ENCODE results near the gene CBX3. TPM values are rescaled to one million over a fixed set of nuclear protein-coding genes. Genes with fewer than 3 reads are reported as not detected.
"Not testable (repeated sequence)": the region's sequence is repeated elsewhere in the genome, so short reads cannot be mapped to it uniquely, and the experiment has no call there.

CBX3 gene
- total and polyA plus RNA-seq, 2 donors, result 233 to 266 TPM

- no peak for DNase-seq (ENCODE audit: low read depth in 6 of 9, low spot score in 9 of 9)
- H3K27ac ChIP-seq (ENCODE audit: low read depth in 1 of 2, low read length in 1 of 2), result peak overlapping the region; percentile 49 to 82
- peaks cover 13 to 22% of the 10 kb centered on the region in 2 donors for H3K27me3 ChIP-seq (ENCODE audit: control insufficient read depth in 2 of 2, insufficient read depth in 1 of 2, low read length in 1 of 2)
- peaks cover 21 to 75% of the 10 kb centered on the region in 2 donors for H3K4me1 ChIP-seq (ENCODE audit: control insufficient read depth in 2 of 2, insufficient read depth in 2 of 2, low read length in 2 of 2)
- H3K36me3 ChIP-seq (ENCODE audit: control insufficient read depth in 2 of 2, insufficient read depth in 2 of 2, low read length in 1 of 2), result no peaks in the 10 kb centered on the region
- no peak overlapping the region for H3K4me3 ChIP-seq (ENCODE audit: low read length in 2 of 2)
- no peaks in the 10 kb centered on the region for H3K9me3 ChIP-seq (ENCODE audit: control insufficient read depth in 2 of 2, insufficient read depth in 1 of 2, low read length in 1 of 2)
- WGBS, result 76% methylated on average over 8 of the region's 8 CpGs
These were observed 45.8 kb upstream of the CBX3 start for GRCh38 chr7:26155531-26156375.

- Histone ChIP-seq H3K36me3 (ENCODE audit: control insufficient read depth in 2 of 2, insufficient read depth in 2 of 2, low read length in 1 of 2) (no peaks in the 10 kb centered on the region), H3K27ac (ENCODE audit: low read depth in 1 of 2, low read length in 1 of 2) (peak overlapping the region; percentile 49 to 82), H3K9me3 (ENCODE audit: control insufficient read depth in 2 of 2, insufficient read depth in 1 of 2, low read length in 1 of 2) (no peaks in the 10 kb centered on the region), H3K27me3 (ENCODE audit: control insufficient read depth in 2 of 2, insufficient read depth in 1 of 2, low read length in 1 of 2) (peaks cover 13 to 20% of the 10 kb centered on the region in 2 donors), H3K4me1 (ENCODE audit: control insufficient read depth in 2 of 2, insufficient read depth in 2 of 2, low read length in 2 of 2) (peaks cover 17 to 65% of the 10 kb centered on the region in 2 donors), H3K4me3 (ENCODE audit: low read length in 2 of 2) (no peak overlapping the region)
- peak in 3 of 9 donors; percentile 48 to 70 (median 50) for DNase-seq (ENCODE audit: low read depth in 6 of 9, low spot score in 9 of 9)
- 72% methylated on average over 20 of the region's 20 CpGs for WGBS
These were observed 44.8 kb upstream of the CBX3 start for GRCh38 chr7:26156451-26157420.

GRCh38 chr7:26157520-26158105 is 43.9 kb upstream of the CBX3 start:
- no peak overlapping the region for H3K4me3 ChIP-seq (ENCODE audit: low read length in 2 of 2)
- peak overlapping the region in 1 of 2 donors; percentile 82 for H3K27ac ChIP-seq (ENCODE audit: low read depth in 1 of 2, low read length in 1 of 2)
- H3K4me1 ChIP-seq (ENCODE audit: control insufficient read depth in 2 of 2, insufficient read depth in 2 of 2, low read length in 2 of 2), result peaks cover 14 to 63% of the 10 kb centered on the region in 2 donors
- H3K27me3 ChIP-seq (ENCODE audit: control insufficient read depth in 2 of 2, insufficient read depth in 1 of 2, low read length in 1 of 2), result peaks cover 13 to 16% of the 10 kb centered on the region in 2 donors
- H3K9me3 ChIP-seq (ENCODE audit: control insufficient read depth in 2 of 2, insufficient read depth in 1 of 2, low read length in 1 of 2), result no peaks in the 10 kb centered on the region
- WGBS, result 96% methylated on average over 4 of the region's 4 CpGs
- H3K36me3 ChIP-seq (ENCODE audit: control insufficient read depth in 2 of 2, insufficient read depth in 2 of 2, low read length in 1 of 2), result no peaks in the 10 kb centered on the region
- DNase-seq (ENCODE audit: low read depth in 6 of 9, low spot score in 9 of 9), result peak in 1 of 9 donors; percentile 14

- Histone ChIP-seq H3K36me3 (ENCODE audit: control insufficient read depth in 2 of 2, insufficient read depth in 2 of 2, low read length in 1 of 2) (no peaks in the 10 kb centered on the region), H3K27ac (ENCODE audit: low read depth in 1 of 2, low read length in 1 of 2) (peak overlapping the region in 1 of 2 donors; percentile 56), H3K4me1 (ENCODE audit: control insufficient read depth in 2 of 2, insufficient read depth in 2 of 2, low read length in 2 of 2) (peaks cover 11 to 51% of the 10 kb centered on the region in 2 donors), H3K9me3 (ENCODE audit: control insufficient read depth in 2 of 2, insufficient read depth in 1 of 2, low read length in 1 of 2) (no peaks in the 10 kb centered on the region), H3K4me3 (ENCODE audit: low read length in 2 of 2) (no peak overlapping the region), H3K27me3 (ENCODE audit: control insufficient read depth in 2 of 2, insufficient read depth in 1 of 2, low read length in 1 of 2) (peaks cover 0 to 1% of the 10 kb centered on the region in 2 donors)
- WGBS, result 93% methylated on average over 2 of the region's 2 CpGs
- DNase-seq (ENCODE audit: low read depth in 6 of 9, low spot score in 9 of 9), result no peak
These were observed 42.3 kb upstream of the CBX3 start for GRCh38 chr7:26159243-26159642.

GRCh38 chr7:26160896-26161295 is 40.6 kb upstream of the CBX3 start:
- Histone ChIP-seq H3K27ac (ENCODE audit: low read depth in 1 of 2, low read length in 1 of 2) (no peak overlapping the region), H3K4me3 (ENCODE audit: low read length in 2 of 2) (no peak overlapping the region), H3K36me3 (ENCODE audit: control insufficient read depth in 2 of 2, insufficient read depth in 2 of 2, low read length in 1 of 2) (no peaks in the 10 kb centered on the region), H3K4me1 (ENCODE audit: control insufficient read depth in 2 of 2, insufficient read depth in 2 of 2, low read length in 2 of 2) (peaks cover 6 to 35% of the 10 kb centered on the region in 2 donors), H3K27me3 (ENCODE audit: control insufficient read depth in 2 of 2, insufficient read depth in 1 of 2, low read length in 1 of 2) (no peaks in the 10 kb centered on the region), H3K9me3 (ENCODE audit: control insufficient read depth in 2 of 2, insufficient read depth in 1 of 2, low read length in 1 of 2) (no peaks in the 10 kb centered on the region)
- DNase-seq (ENCODE audit: low read depth in 6 of 9, low spot score in 9 of 9), result no peak
- over 99% methylated on average over 2 of the region's 2 CpGs for WGBS

- H3K27ac ChIP-seq (ENCODE audit: low read depth in 1 of 2, low read length in 1 of 2), result no peak overlapping the region
- 97% methylated on average over 2 of the region's 2 CpGs for WGBS
- no peaks in the 10 kb centered on the region for H3K36me3 ChIP-seq (ENCODE audit: control insufficient read depth in 2 of 2, insufficient read depth in 2 of 2, low read length in 1 of 2)
- peaks cover 3 to 38% of the 10 kb centered on the region in 2 donors for H3K4me1 ChIP-seq (ENCODE audit: control insufficient read depth in 2 of 2, insufficient read depth in 2 of 2, low read length in 2 of 2)
- no peaks in the 10 kb centered on the region for H3K27me3 ChIP-seq (ENCODE audit: control insufficient read depth in 2 of 2, insufficient read depth in 1 of 2, low read length in 1 of 2)
- no peak for DNase-seq (ENCODE audit: low read depth in 6 of 9, low spot score in 9 of 9)
- H3K4me3 ChIP-seq (ENCODE audit: low read length in 2 of 2), result no peak overlapping the region
- no peaks in the 10 kb centered on the region for H3K9me3 ChIP-seq (ENCODE audit: control insufficient read depth in 2 of 2, insufficient read depth in 1 of 2, low read length in 1 of 2)
These were observed 39.1 kb upstream of the CBX3 start for GRCh38 chr7:26162431-26162830.

GRCh38 chr7:26163804-26164203 is 37.7 kb upstream of the CBX3 start:
- not testable (repeated sequence) for H3K27me3 ChIP-seq (ENCODE audit: control insufficient read depth in 2 of 2, insufficient read depth in 1 of 2, low read length in 1 of 2); H3K9me3 ChIP-seq (ENCODE audit: control insufficient read depth in 2 of 2, insufficient read depth in 1 of 2, low read length in 1 of 2); H3K27ac ChIP-seq (ENCODE audit: low read depth in 1 of 2, low read length in 1 of 2); DNase-seq (ENCODE audit: low read depth in 6 of 9, low spot score in 9 of 9); H3K4me3 ChIP-seq (ENCODE audit: low read length in 2 of 2); H3K36me3 ChIP-seq (ENCODE audit: control insufficient read depth in 2 of 2, insufficient read depth in 2 of 2, low read length in 1 of 2)
- 92% methylated on average over 1 of the region's 1 CpG for WGBS
- peaks cover 3 to 27% of the 10 kb centered on the region in 2 donors for H3K4me1 ChIP-seq (ENCODE audit: control insufficient read depth in 2 of 2, insufficient read depth in 2 of 2, low read length in 2 of 2)

- H3K4me3 ChIP-seq (ENCODE audit: low read length in 2 of 2), result no peak overlapping the region
- WGBS, result 95% methylated on average over 9 of the region's 9 CpGs
- H3K4me1 ChIP-seq (ENCODE audit: control insufficient read depth in 2 of 2, insufficient read depth in 2 of 2, low read length in 2 of 2), result peaks cover 3 to 15% of the 10 kb centered on the region in 2 donors
- DNase-seq (ENCODE audit: low read depth in 6 of 9, low spot score in 9 of 9), result no peak
- H3K36me3 ChIP-seq (ENCODE audit: control insufficient read depth in 2 of 2, insufficient read depth in 2 of 2, low read length in 1 of 2), result peaks cover 4 to 9% of the 10 kb centered on the region in 2 donors
- H3K27ac ChIP-seq (ENCODE audit: low read depth in 1 of 2, low read length in 1 of 2), result peak overlapping the region in 1 of 2 donors; percentile 74
- no peaks in the 10 kb centered on the region for H3K27me3 ChIP-seq (ENCODE audit: control insufficient read depth in 2 of 2, insufficient read depth in 1 of 2, low read length in 1 of 2)
- no peaks in the 10 kb centered on the region for H3K9me3 ChIP-seq (ENCODE audit: control insufficient read depth in 2 of 2, insufficient read depth in 1 of 2, low read length in 1 of 2)
These were observed 35.4 kb upstream of the CBX3 start for GRCh38 chr7:26165950-26166683.

Data from thymus (tissue), 11 donors.